SU-DHL-6 (cell line): ENCODE data around the gene GABPA.

Experiments
- EZH2phosphoT487 ChIP-seq: fragments of 200-600 bp; sonication (generic), shearing (Covaris generic); conservative IDR thresholded peaks from 2 replicates; pipeline ENCODE4 v1.6.1; 2018; ENCODE audit warnings: mild to moderate bottlenecking, antibody characterized with exemption, low read length, moderate library complexity, mixed read lengths
- TF ChIP-seq, protein P1 (sequence below): fragments of 200-600 bp; sonication (generic); IDR thresholded peaks from one replicate; pipeline ENCODE4 v1.5.1; 2017; ENCODE audit warnings: antibody characterized with exemption, mild to moderate bottlenecking, low read length, moderate library complexity; ENCODE audit not compliant: insufficient read depth, poor library complexity, severe bottlenecking

DNA sequence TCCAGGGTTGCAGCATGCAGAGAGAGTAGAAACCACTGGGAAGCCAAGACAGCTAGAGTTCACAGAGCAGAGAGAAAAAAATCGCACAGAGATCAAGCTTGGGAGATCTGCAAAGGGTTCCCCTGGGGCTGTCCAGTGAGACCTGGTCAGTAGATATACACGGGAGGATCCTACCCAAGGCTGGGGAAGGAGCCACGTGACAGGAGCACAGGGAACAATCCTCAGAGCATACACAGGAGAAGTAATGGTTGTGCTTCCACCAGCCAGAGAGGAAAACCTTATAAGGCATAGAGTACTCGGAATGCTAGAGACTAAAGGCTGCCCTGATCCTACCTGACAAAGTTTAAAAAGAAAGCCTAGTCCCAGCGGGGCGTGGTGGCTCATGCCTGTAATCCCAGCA lies 53.9 kb downstream of the GABPA start:
- TF ChIP-seq, protein P1, sequence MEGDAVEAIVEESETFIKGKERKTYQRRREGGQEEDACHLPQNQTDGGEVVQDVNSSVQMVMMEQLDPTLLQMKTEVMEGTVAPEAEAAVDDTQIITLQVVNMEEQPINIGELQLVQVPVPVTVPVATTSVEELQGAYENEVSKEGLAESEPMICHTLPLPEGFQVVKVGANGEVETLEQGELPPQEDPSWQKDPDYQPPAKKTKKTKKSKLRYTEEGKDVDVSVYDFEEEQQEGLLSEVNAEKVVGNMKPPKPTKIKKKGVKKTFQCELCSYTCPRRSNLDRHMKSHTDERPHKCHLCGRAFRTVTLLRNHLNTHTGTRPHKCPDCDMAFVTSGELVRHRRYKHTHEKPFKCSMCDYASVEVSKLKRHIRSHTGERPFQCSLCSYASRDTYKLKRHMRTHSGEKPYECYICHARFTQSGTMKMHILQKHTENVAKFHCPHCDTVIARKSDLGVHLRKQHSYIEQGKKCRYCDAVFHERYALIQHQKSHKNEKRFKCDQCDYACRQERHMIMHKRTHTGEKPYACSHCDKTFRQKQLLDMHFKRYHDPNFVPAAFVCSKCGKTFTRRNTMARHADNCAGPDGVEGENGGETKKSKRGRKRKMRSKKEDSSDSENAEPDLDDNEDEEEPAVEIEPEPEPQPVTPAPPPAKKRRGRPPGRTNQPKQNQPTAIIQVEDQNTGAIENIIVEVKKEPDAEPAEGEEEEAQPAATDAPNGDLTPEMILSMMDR: no peak
- no peak for TF ChIP-seq EZH2phosphoT487
